Osteocyte (in vitro differentiated cells): ENCODE results near the gene FJX1. TPM values are rescaled to one million over a fixed set of nuclear protein-coding genes. Genes with fewer than 3 reads are reported as not detected.
A peak's percentile ranks its signal among the peaks of the same experiment; 100 is the strongest.

ENCODE experiments used
- DNase-seq: peaks from one replicate; pipeline ENCODE4 v3.0.0; 2021; ENCODE audit warnings: mixed read lengths; ENCODE audit not compliant: unreplicated experiment; ENCODE audit errors: extremely low spot score
- H3K27ac Mint-ChIP-seq: one replicate; pipeline ENCODE4 v1.8.0; 2021; ENCODE audit warnings: mild to moderate bottlenecking, mixed read lengths; ENCODE audit not compliant: unreplicated experiment
- H3K27me3 Mint-ChIP-seq: one replicate; pipeline ENCODE4 v1.8.0; 2021; ENCODE audit warnings: mixed read lengths; ENCODE audit not compliant: unreplicated experiment
- H3K36me3 Mint-ChIP-seq: one replicate; pipeline ENCODE4 v1.8.0; 2021; ENCODE audit warnings: mixed read lengths; ENCODE audit not compliant: unreplicated experiment
- H3K4me1 Mint-ChIP-seq: one replicate; pipeline ENCODE4 v1.8.0; 2021; ENCODE audit warnings: mixed read lengths; ENCODE audit not compliant: unreplicated experiment
- H3K4me3 Mint-ChIP-seq: one replicate; pipeline ENCODE4 v1.8.0; 2021; ENCODE audit warnings: mild to moderate bottlenecking, moderate library complexity, mixed read lengths; ENCODE audit not compliant: unreplicated experiment
- H3K9me3 Mint-ChIP-seq: one replicate; pipeline ENCODE4 v1.8.0; 2021; ENCODE audit warnings: mixed read lengths; ENCODE audit not compliant: unreplicated experiment
- total RNA-seq: library from RNA; stranded (reverse); gene quantifications from 2 replicates; pipeline ENCODE4 v1.2.1, GENCODE V29; 2021
- TF ChIP-seq, protein P1 (sequence below): fragments of 200-600 bp; sonication (generic); IDR thresholded peaks from 2 replicates; pipeline ENCODE4 v1.5.0; 2021; ENCODE audit warnings: antibody characterized with exemption, mild to moderate bottlenecking, moderate library complexity

The FJX1 gene
- total RNA-seq, 1 donor from 2014 or later, result 21.6 TPM

- no peaks in the 10 kb centered on the region for H3K36me3 Mint-ChIP-seq
- H3K4me3 Mint-ChIP-seq, result no peak overlapping the region
- H3K27me3 Mint-ChIP-seq, result no peaks in the 10 kb centered on the region
These were observed 11.7 kb downstream of the FJX1 start for GRCh38 chr11:35629914-35630313.

DNA sequence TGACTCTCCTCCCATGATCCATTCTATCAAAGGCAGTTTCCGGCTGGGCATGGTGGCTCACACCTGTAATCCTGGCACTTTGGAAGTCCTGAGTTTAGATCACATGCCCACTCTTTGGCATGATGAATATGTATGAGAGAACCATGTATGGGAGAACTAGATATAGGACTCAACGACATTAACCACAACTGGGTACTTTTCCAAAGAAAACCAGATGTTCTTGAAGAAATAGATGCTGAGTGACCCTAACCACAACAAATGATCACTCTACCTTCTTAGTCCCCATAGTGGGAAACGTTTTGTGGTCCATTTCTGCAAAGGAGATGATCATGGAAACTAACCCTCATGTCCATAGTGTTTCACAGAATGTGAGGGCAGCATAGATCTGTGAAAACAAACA lies 13.6 kb downstream of the FJX1 start:
- Mint-ChIP-seq H3K27me3 (no peaks in the 10 kb centered on the region), H3K9me3 (no peaks in the 10 kb centered on the region), H3K27ac (no peak overlapping the region), H3K36me3 (no peaks in the 10 kb centered on the region), H3K4me1 (peaks cover 37% of the 10 kb centered on the region), H3K4me3 (no peak overlapping the region)
- no peak for DNase-seq
- TF ChIP-seq, protein P1, sequence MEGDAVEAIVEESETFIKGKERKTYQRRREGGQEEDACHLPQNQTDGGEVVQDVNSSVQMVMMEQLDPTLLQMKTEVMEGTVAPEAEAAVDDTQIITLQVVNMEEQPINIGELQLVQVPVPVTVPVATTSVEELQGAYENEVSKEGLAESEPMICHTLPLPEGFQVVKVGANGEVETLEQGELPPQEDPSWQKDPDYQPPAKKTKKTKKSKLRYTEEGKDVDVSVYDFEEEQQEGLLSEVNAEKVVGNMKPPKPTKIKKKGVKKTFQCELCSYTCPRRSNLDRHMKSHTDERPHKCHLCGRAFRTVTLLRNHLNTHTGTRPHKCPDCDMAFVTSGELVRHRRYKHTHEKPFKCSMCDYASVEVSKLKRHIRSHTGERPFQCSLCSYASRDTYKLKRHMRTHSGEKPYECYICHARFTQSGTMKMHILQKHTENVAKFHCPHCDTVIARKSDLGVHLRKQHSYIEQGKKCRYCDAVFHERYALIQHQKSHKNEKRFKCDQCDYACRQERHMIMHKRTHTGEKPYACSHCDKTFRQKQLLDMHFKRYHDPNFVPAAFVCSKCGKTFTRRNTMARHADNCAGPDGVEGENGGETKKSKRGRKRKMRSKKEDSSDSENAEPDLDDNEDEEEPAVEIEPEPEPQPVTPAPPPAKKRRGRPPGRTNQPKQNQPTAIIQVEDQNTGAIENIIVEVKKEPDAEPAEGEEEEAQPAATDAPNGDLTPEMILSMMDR, result no peak

More at GRCh38 chr11:35629914-35630313, 11.7 kb downstream of the FJX1 start:
- H3K4me1 Mint-ChIP-seq, result peaks cover 56% of the 10 kb centered on the region
- no peaks in the 10 kb centered on the region for H3K9me3 Mint-ChIP-seq
- peak overlapping the region; percentile 64 for H3K27ac Mint-ChIP-seq
- no peak for DNase-seq
- TF ChIP-seq, protein P1, result no peak

GRCh38 chr11:35632301-35632700 lies 14.0 kb downstream of the FJX1 start:
- Mint-ChIP-seq H3K36me3 (no peaks in the 10 kb centered on the region), H3K9me3 (no peaks in the 10 kb centered on the region), H3K27ac (no peak overlapping the region), H3K27me3 (no peaks in the 10 kb centered on the region), H3K4me3 (no peak overlapping the region), H3K4me1 (peaks cover 37% of the 10 kb centered on the region)
- DNase-seq, result no peak
- TF ChIP-seq, protein P1, result no peak

- no peak overlapping the region for H3K4me3 Mint-ChIP-seq
- H3K27ac Mint-ChIP-seq, result no peak overlapping the region
These were observed 15.7 kb downstream of the FJX1 start for GRCh38 chr11:35633827-35634423.

DNA sequence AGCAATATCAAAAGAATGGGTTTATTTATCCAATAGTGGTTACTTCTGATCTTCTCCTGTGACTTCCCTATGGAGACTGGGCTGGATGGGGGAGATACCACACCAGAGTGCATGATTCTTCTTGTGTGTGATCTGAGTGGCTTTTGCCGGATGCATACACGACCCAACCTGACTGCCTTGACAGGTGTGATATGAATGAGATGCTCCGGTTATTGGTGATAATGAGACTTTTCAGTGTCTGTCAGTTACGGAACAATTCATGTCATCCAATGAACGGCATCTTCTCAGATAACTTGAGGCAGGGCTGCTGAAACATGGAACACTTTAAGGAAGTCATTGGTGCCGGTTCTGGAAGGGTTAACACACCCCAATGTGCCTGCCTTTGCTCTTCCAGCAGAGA lies 17.7 kb downstream of the FJX1 start:
- no peak for DNase-seq
- Mint-ChIP-seq H3K27me3 (no peaks in the 10 kb centered on the region), H3K9me3 (no peaks in the 10 kb centered on the region), H3K4me3 (no peak overlapping the region), H3K4me1 (peaks cover 20% of the 10 kb centered on the region), H3K27ac (no peak overlapping the region), H3K36me3 (no peaks in the 10 kb centered on the region)
- TF ChIP-seq, protein P1, result no peak

More at GRCh38 chr11:35633827-35634423, 15.7 kb downstream of the FJX1 start:
- Mint-ChIP-seq H3K9me3 (no peaks in the 10 kb centered on the region), H3K4me1 (peaks cover 40% of the 10 kb centered on the region), H3K36me3 (no peaks in the 10 kb centered on the region), H3K27me3 (no peaks in the 10 kb centered on the region)
- TF ChIP-seq, protein P1, result no peak
- no peak for DNase-seq
